ENCODE results near the gene LPO.

The LPO gene

DNA sequence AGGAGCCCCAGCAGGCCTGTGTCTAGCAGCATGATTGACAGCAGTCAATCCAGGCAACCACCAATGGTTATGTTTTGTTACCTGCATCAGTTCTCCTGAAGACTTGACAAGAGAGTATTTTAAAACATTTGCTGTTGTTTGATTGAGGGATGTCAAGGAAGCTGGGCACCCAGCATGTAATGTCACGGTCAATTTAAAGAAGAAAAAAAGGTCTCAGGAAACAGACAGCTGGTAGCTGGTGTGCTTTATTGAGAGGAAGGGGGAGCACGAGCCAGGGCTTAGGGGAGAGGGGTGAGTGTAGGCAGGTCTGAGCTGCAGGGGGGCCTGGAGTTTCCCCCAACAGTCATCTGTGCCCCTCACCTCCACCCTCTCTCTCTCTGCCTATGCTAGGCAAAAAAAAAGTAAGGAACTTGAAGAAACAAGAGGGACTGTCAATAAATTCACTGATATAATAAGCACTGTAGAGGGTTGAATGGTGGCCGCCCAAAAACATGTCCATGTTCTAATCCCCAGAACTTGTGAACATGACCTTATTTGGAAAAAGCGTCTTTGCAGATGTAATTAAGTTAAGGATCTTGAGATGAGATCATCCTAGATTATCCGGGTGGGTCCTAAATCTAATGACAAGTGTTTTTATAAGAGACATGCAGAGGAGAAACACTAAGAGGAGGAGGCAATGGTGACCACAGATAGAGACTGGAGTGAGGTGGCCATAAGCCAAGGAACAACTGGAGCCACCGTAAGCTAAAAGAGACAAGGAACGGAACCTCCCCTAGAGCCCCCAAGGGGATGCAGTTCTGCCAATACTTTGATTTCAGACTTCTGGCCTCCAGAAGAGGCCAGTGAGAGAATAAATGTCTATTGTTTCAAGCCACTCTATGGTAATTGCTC, 75.7 kb downstream of the LPO start:
- TF ChIP-seq, protein P1, sequence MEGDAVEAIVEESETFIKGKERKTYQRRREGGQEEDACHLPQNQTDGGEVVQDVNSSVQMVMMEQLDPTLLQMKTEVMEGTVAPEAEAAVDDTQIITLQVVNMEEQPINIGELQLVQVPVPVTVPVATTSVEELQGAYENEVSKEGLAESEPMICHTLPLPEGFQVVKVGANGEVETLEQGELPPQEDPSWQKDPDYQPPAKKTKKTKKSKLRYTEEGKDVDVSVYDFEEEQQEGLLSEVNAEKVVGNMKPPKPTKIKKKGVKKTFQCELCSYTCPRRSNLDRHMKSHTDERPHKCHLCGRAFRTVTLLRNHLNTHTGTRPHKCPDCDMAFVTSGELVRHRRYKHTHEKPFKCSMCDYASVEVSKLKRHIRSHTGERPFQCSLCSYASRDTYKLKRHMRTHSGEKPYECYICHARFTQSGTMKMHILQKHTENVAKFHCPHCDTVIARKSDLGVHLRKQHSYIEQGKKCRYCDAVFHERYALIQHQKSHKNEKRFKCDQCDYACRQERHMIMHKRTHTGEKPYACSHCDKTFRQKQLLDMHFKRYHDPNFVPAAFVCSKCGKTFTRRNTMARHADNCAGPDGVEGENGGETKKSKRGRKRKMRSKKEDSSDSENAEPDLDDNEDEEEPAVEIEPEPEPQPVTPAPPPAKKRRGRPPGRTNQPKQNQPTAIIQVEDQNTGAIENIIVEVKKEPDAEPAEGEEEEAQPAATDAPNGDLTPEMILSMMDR (IDR thresholded peaks at IDR 0.05; ENCODE audit: control insufficient read depth, extremely low read depth, insufficient read depth): no peak
- H3K4me3 ChIP-seq (ENCODE audit: low read depth, low read length): no peak overlapping the region
- no peak for DNase-seq (ENCODE audit: low read depth)

DNA sequence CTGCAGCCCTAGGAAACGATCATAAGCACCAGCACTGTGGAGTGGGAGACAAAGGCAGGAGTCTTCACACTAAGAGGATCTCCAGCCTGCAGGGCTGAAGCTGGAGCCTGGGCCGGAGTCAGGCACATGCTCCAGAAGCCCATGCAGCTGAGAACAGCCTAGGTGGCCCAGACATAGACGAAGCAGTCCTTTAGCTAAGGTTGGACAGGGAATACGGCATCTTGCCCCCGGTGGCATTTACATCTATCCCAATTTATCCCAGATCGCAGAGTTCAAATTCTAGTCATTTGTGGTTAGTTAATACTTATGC, 76.3 kb downstream of the LPO start:
- TF ChIP-seq, protein P1 (IDR thresholded peaks at IDR 0.05; ENCODE audit: control insufficient read depth, extremely low read depth, insufficient read depth): no peak
- H3K4me3 ChIP-seq (ENCODE audit: low read depth, low read length): no peak overlapping the region
- DNase-seq (ENCODE audit: low read depth): no peak

DNA sequence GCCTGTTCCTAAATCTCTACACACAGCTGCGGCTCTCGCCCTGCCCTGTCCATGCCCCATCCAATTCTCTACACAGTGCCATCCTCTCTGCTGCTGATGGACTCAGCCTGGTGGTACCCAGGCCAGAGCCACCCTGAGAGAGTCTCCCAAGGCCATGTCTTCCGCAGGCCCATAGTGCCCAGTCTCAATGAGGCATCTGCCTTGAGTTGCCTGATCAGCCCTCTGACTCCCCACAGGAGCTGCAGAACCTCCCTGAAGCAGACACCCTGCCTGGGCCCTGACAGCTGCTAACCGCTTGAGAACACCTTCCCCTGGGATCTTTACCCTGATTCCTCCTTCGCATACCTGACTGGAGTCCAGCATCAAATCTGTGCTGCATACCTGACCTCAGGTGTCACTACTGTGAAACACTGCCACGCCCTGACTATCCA, 76.9 kb downstream of the LPO start:
- DNase-seq (ENCODE audit: low read depth): no peak
- H3K4me3 ChIP-seq (ENCODE audit: low read depth, low read length): no peak overlapping the region
- TF ChIP-seq, protein P1 (IDR thresholded peaks at IDR 0.05; ENCODE audit: control insufficient read depth, extremely low read depth, insufficient read depth): no peak

DNA sequence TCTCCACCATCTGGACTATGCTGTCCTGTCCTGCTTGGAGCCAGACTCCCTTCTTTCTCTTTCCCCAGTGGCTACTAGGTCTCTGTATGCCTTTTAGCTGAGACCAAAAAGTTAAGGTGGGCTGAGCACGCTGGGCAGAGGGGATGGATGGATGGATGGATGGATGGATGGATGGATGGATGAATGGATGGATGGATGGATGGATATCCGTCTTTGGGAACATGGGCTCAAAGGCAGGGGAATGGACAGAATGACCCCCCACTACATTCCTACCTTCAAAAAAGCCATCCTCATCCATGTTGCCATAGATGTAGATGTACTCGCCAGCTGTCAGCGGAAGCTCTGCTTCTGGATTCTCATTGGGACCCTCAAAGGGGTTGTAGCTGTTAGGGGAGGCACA, 77.4 kb downstream of the LPO start:
- no peak for DNase-seq (ENCODE audit: low read depth)
- no peak overlapping the region for H3K4me3 ChIP-seq (ENCODE audit: low read depth, low read length)
- TF ChIP-seq, protein P1 (IDR thresholded peaks at IDR 0.05; ENCODE audit: control insufficient read depth, extremely low read depth, insufficient read depth): no peak

DNA sequence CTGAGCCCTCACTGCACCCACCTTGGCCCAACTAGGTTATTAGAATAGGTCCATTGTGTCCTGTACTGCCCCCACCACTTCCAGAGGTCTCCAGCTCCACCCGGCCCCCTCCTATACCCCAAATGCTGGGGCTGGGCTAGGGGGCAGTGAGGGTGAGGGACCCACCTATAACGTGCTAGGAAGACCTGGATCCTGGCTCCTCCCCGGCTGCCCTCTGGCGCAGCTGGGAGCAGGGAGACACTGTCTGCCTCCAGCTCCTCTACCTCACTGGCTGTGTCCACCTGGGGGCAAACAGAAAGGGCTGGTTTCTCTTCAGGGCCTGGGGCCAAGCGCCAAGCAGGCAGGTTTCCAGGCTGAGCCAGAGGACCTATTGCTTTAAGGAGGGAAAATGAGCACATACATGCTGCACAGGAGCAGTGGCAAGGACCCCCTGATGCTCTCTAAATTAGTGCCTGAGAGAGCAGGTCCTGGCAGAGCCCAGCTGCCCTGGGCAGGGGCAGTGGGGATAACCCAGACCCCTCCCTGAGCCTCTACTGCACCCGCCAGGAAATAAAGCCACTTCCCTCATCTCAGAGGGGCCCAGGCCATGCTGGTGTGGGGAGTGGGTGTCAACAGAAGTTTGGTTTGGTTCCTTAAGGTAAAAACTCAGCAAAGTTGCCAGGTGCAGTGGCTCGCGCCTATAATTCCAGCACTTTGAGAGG, 78.0 kb downstream of the LPO start:
- H3K4me3 ChIP-seq (ENCODE audit: low read depth, low read length): no peak overlapping the region
- DNase-seq (ENCODE audit: low read depth): no peak
- TF ChIP-seq, protein P1 (IDR thresholded peaks at IDR 0.05; ENCODE audit: control insufficient read depth, extremely low read depth, insufficient read depth): no peak

DNA sequence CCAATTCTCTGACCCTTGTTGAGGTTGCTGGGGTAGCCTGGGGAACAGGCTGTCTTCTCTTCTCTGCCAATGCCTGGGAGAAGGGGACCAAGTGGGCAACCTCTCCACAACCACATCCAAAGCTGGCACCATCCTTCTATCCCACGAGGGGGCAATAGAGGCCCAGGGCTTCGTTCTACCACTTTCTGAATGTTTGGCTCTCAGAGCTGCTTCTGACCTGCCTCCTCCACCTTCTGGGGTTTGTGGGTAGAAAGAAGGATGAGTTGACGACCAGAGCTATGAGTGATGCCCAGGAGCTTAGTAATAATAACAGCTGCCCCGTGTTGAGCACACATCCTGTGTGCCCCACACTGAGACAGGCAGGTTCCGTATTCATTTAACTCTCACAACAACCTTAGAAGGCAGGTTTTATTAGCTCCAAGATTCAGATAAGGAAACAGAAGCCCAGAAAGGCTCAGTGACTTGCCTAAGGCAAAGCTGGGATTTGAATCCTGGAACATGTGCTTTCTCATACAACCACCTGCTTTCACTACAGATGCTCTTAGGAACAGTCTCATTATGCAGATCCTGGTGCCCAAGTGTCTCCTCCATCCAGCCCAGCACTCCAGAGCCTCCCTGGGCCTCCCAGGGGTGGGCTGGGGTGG, 79.2 kb downstream of the LPO start:
- H3K4me3 ChIP-seq (ENCODE audit: low read depth, low read length): no peak overlapping the region
- DNase-seq (ENCODE audit: low read depth): peak; percentile 25
- TF ChIP-seq, protein P1 (IDR thresholded peaks at IDR 0.05; ENCODE audit: control insufficient read depth, extremely low read depth, insufficient read depth): peak; percentile 73
